Measurements from ENCODE around the gene PAX4.

GRCh38 chr7:127655720-127656119, 37.8 kb upstream of the PAX4 start:
- TF ChIP-seq CTCF (conservative IDR thresholded peaks at IDR 0.05; ENCODE audit: low read length): no peak
- TF ChIP-seq EZH2phosphoT487 (IDR thresholded peaks at IDR 0.05; ENCODE audit: borderline replicate concordance): no peak
